Common myeloid progenitor, CD34-positive (primary cell): ENCODE results near the gene GLCE.

Experiments
- CTCF ChIA-PET: fragments of 350-600 bp; sonication (Branson Sonifier 250); formaldehyde crosslinking; loops from one replicate; lab custom pipeline; 2021; ENCODE audit warnings: antibody characterized with exemption; lab: Charles Lee
- POLR2A ChIA-PET: fragments of 350-600 bp; sonication (Branson Sonifier 250); formaldehyde crosslinking; loops from one replicate; lab custom pipeline; 2021; ENCODE audit warnings: antibody characterized with exemption; lab: Charles Lee
- DNase-seq, 3 donors: peaks; one replicate each; pipeline versions ENCODE4 v3.0.0 to v3.0.0-alpha.2; 2013
- H3K27ac ChIP-seq, 2 experiments: 1 replicate in 1 of 2; 2 replicates in 1 of 2; pipeline ENCODE4 v1.7.0; 2013; ENCODE audit warnings: inconsistent platforms in 2 of 2, low read length in 2 of 2, mild to moderate bottlenecking in 2 of 2, low read depth in 1 of 2, moderate library complexity in 1 of 2; ENCODE audit not compliant: severe bottlenecking in 2 of 2, insufficient read depth in 1 of 2, poor library complexity in 1 of 2
- H3K27me3 ChIP-seq, 5 experiments: replicated peaks in 2 of 5; 1 replicate in 3 of 5; 2 replicates in 2 of 5; pipeline versions ENCODE4 v1.6.1 to v1.7.0; 2013; ENCODE audit warnings: low read length in 4 of 5, mild to moderate bottlenecking in 2 of 5, moderate library complexity in 2 of 5, inconsistent platforms in 1 of 5; ENCODE audit not compliant: insufficient read depth in 5 of 5, control insufficient read depth in 4 of 5
- H3K36me3 ChIP-seq, 4 experiments: 1 replicate in 2 of 4; 2 replicates in 2 of 4; pipeline versions ENCODE4 v1.6.1 to v1.7.0; 2013; ENCODE audit warnings: low read length in 3 of 4, control low read depth in 1 of 4, mild to moderate bottlenecking in 1 of 4; ENCODE audit not compliant: control insufficient read depth in 4 of 4, insufficient read depth in 4 of 4
- H3K4me1 ChIP-seq, 4 experiments: 1 replicate in 3 of 4; 2 replicates in 1 of 4; pipeline versions ENCODE4 v1.6.1 to v1.7.1; 2013; ENCODE audit warnings: low read length in 3 of 4, mild to moderate bottlenecking in 3 of 4, control low read depth in 1 of 4, inconsistent platforms in 1 of 4, moderate library complexity in 1 of 4; ENCODE audit not compliant: control insufficient read depth in 4 of 4, insufficient read depth in 4 of 4; ENCODE audit errors: control extremely low read depth in 1 of 4
- H3K4me3 ChIP-seq, 7 experiments: 1 replicate in 4 of 7; 2 replicates in 3 of 7; pipeline versions ENCODE4 v1.5.1 to v1.7.0; 2013; ENCODE audit warnings: mild to moderate bottlenecking in 7 of 7, low read length in 6 of 7, moderate library complexity in 6 of 7, inconsistent platforms in 2 of 7, low read depth in 2 of 7, control low read depth in 1 of 7; ENCODE audit not compliant: insufficient read depth in 4 of 7, control insufficient read depth in 1 of 7; ENCODE audit errors: extremely low read depth in 1 of 7
- H3K9me3 ChIP-seq, 5 experiments: 1 replicate in 4 of 5; 2 replicates in 1 of 5; pipeline versions ENCODE4 v1.6.1 to v1.7.1; 2013; ENCODE audit warnings: low read length in 4 of 5, mild to moderate bottlenecking in 2 of 5, inconsistent platforms in 1 of 5, low read depth in 1 of 5, moderate library complexity in 1 of 5; ENCODE audit not compliant: control insufficient read depth in 4 of 5, insufficient read depth in 2 of 5; ENCODE audit errors: control extremely low read depth in 1 of 5
- WGBS: methylation state at CpG from one replicate; pipeline ENCODE4 v1.1.5; 2013; ENCODE audit not compliant: insufficient coverage; 5-methylcytosine and 5-hydroxymethylcytosine counted together

GLCE gene

DNA sequence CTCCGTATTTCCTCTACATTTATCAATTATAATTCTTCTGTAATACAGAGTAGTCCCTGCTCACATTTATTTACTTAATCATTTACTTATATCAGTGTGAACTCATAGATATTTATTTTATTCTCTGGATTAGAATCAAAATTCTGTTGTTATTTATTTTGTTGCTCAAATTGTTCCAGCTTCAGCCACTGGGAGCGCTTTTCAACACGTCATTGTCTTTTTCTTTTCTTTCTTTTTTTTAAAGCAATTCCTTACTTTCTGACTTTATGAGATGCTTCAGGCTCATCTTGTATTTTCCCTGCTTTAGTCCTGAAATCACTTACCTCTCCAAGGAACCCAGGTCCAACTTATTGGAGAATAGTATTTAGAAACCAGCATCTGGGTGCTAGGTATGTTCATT is 53.4 kb downstream of the GLCE start:
- no CpG with 5 or more reads among the region's 3 CpGs for WGBS
- DNase-seq: no peak
- ChIA-PET POLR2A (no interaction called here), CTCF (no interaction called here)
- Histone ChIP-seq H3K4me1 (peaks cover 0 to 3% (median 0%) of the 10 kb centered on the region in 4 experiments), H3K36me3 (peaks cover 0 to 5% (median 0%) of the 10 kb centered on the region in 4 experiments), H3K27me3 (no peaks in the 10 kb centered on the region), H3K4me3 (no peak overlapping the region), H3K27ac (no peak overlapping the region), H3K9me3 (peaks cover 0 to 4% (median 0%) of the 10 kb centered on the region in 5 experiments)

DNA sequence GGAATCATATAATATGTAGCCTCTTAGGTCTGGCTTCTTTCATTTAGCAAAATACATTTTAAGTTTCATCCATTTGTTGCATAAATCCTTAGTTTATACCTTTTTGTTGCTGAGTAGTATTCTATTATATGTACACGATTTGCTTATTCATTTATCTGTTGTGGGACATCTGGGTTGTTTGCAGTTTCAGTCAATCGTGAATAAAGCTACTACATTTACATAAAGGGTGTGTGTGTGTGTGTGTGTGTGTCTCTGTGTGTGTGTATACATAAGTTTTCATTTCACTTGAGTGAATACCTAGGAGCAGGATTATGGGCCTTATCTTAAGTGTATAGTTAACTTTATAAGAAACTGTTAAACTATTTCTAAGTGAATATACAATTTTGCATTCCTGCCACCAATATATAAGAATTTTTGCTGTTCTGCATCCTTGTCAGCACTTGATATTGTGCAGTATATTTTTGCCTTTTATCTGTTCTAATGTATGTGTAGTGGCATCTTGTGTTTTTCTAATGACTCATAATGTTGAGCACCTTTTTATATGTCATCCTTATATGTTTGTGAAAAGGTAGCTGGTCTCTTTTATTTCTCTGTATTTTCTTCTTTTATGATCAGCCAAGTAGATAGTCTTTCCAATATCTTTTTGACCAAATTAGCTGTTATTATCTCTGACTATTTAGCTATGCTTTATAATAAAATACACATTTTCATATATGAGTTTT is 55.0 kb downstream of the GLCE start:
- no CpG with 5 or more reads among the region's 2 CpGs for WGBS
- H3K9me3 ChIP-seq: peaks cover 0 to 13% (median 0%) of the 10 kb centered on the region in 5 experiments
- DNase-seq: no peak
- POLR2A ChIA-PET: interaction anchor here (0.6 kb wide), 1 partner anchor 32 kb away, joined by 3 read pairs; no protein-coding TSS in a partner anchor
- no peak overlapping the region for H3K4me3 ChIP-seq
- CTCF ChIA-PET: interaction anchor here (1.6 kb wide), 1 partner anchor 37 kb away, joined by 3 read pairs; no protein-coding TSS in a partner anchor
- no peaks in the 10 kb centered on the region for H3K4me1 ChIP-seq
- H3K27me3 ChIP-seq: no peaks in the 10 kb centered on the region
- no peak overlapping the region for H3K27ac ChIP-seq
- H3K36me3 ChIP-seq: peaks cover 0 to 5% (median 0%) of the 10 kb centered on the region in 4 experiments

DNA sequence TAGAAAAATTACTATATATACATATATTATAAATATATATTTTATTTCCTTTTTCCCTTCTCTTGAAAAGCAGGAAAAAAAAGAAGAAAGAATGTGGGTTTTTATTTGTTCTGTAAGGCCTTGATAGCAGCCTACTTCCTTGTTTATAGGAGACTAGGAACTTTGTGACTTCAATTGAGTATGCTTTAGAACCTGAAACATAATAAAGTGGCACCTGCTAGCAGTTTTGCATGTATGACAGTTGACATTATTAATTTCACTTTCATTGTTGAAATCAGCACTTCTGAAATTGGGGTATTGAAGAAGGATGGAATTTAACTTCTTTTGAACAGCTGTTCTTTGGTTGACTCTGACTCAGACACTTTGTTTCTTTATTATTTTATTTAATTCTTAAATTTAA is 56.9 kb downstream of the GLCE start:
- Histone ChIP-seq H3K9me3 (peaks cover 0 to 28% (median 4%) of the 10 kb centered on the region in 5 experiments), H3K27me3 (no peaks in the 10 kb centered on the region), H3K36me3 (peaks cover 0 to 11% (median 3%) of the 10 kb centered on the region in 4 experiments), H3K4me1 (no peaks in the 10 kb centered on the region), H3K27ac (no peak overlapping the region), H3K4me3 (no peak overlapping the region)
- ChIA-PET POLR2A (no interaction called here), CTCF (no interaction called here)
- DNase-seq: peak in 2 of 3 donors; percentile 16 to 47

DNA sequence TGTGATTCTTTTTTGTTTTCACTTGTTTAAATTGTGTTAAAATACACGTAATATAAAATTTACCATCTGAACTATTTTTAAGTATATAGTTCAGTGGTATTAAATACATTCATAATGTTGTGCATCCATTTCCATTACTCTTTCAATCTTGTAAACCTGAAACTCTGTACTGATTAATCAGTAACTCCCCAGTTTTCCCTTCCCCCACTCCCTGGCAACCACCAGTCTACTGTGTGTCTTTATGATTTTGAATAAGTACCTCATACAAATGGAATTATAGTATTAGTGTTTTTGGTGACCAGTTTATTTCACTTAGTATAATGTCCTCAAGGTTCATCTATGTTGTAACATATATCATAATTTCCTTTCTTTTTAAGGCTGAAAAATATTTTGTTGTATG is 59.3 kb downstream of the GLCE start:
- ChIA-PET CTCF (no interaction called here), POLR2A (no interaction called here)
- peaks cover 0 to 15% (median 5%) of the 10 kb centered on the region in 4 experiments for H3K36me3 ChIP-seq
- H3K9me3 ChIP-seq: peaks cover 2 to 45% (median 7%) of the 10 kb centered on the region in 5 experiments
- no peak overlapping the region for H3K4me3 ChIP-seq
- H3K4me1 ChIP-seq: no peaks in the 10 kb centered on the region
- no peak for DNase-seq
- no peaks in the 10 kb centered on the region for H3K27me3 ChIP-seq
- H3K27ac ChIP-seq: no peak overlapping the region
- WGBS: no CpG with 5 or more reads among the region's 1 CpG

DNA sequence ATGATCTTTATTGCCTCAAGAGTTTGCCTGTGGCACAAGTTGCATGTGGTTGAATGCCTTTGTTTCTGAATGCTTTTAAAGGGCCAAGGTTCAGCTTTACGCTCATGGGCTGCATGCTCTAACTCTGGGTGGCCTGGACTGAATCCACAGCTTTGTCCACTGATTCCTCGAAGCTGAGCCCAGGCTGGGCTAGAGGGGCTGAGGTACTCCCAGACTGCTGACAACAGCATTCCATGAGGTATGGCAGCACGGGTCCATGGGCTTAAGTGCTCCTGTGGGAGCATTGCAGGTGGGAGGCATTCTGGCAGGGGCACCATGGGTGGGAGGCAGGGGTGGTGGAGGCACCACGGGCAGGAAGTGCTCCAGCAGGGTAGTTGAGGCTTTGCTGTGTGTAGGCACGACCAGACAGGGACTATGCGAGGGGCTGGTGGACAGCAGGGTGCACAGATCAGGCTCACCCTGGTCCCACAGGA is 61.6 kb downstream of the GLCE start:
- CTCF ChIA-PET: interaction anchor here (1.0 kb wide), 1 partner anchor 163 kb away, joined by 5 read pairs; no protein-coding TSS in a partner anchor
- POLR2A ChIA-PET: interaction anchor here (0.8 kb wide), 1 partner anchor 38 kb away, joined by 3 read pairs; no protein-coding TSS in a partner anchor
- peaks cover 2 to 45% (median 7%) of the 10 kb centered on the region in 5 experiments for H3K9me3 ChIP-seq
- no peaks in the 10 kb centered on the region for H3K27me3 ChIP-seq
- 96% methylated on average over 6 of the region's 6 CpGs for WGBS
- H3K4me3 ChIP-seq: no peak overlapping the region
- no peak overlapping the region for H3K27ac ChIP-seq
- peaks cover 0 to 15% (median 5%) of the 10 kb centered on the region in 4 experiments for H3K36me3 ChIP-seq
- H3K4me1 ChIP-seq: no peaks in the 10 kb centered on the region
- no peak for DNase-seq

DNA sequence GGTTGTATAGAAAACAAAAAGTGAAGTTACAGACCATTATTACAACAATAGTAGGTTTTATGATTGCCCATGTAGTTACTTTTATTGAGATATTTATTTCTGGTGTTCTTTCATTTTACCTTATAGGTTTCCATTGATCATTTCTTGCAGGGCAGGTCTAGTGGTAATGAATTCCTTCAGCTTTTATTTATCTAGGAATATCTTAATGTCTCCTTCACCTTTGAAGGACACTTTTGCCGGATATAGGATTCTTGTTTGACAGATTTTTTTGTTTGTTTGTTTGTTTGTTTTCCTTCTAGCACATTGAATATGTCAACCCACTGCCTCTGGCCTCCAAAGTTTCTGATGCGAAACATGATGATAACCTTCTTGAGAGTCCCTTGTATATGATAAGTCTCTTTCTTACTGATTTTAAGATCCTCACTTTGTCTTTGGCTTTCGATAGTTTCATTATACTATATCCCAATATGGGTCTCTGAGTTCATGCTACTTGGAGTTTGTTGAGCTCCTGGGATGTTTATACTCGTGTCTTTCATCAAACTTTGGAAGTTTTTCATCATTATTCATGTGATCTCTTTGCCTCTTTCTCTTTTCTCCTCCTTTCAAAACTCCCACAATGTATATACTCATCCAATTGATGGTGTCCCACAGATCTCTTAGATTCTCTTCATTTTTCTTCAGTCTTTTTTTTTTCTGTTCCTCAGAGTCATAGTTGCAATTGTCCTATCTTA is 62.8 kb downstream of the GLCE start:
- no peak for DNase-seq
- Histone ChIP-seq H3K27ac (no peak overlapping the region), H3K4me3 (no peak overlapping the region), H3K27me3 (no peaks in the 10 kb centered on the region), H3K4me1 (no peaks in the 10 kb centered on the region), H3K9me3 (peaks cover 2 to 45% (median 7%) of the 10 kb centered on the region in 5 experiments), H3K36me3 (peaks cover 0 to 15% (median 5%) of the 10 kb centered on the region in 4 experiments)
- 100% methylated on average over 2 of the region's 4 CpGs for WGBS
- CTCF ChIA-PET: interaction anchor here (0.9 to 1.4 kb wide), 3 partner anchors 49 to 164 kb away, joined by 3 to 5 read pairs (median 3); no protein-coding TSS in a partner anchor
- POLR2A ChIA-PET: no interaction called here
